ENCODE measurements around the gene PACS1.

PACS1 gene

GRCh38 chr11:66050581-66051231, 19.4 kb upstream of the PACS1 start:
- DNase-seq (ENCODE audit: low read depth), result no peak

- DNase-seq (ENCODE audit: low read depth), result no peak
These were observed 18.7 kb upstream of the PACS1 start for GRCh38 chr11:66051371-66051765.

GRCh38 chr11:66051766-66052663, 18.1 kb upstream of the PACS1 start, which contains the start of gene SF3B2:
TSS of gene SF3B2 (plus strand) at chr11:66052364. CDS start at chr11:66052385, 21 bp downstream.
- DNase-seq (ENCODE audit: low read depth), result peak; percentile 86

GRCh38 chr11:66052664-66052982, 17.4 kb upstream of the PACS1 start:
- no peak for DNase-seq (ENCODE audit: low read depth)

GRCh38 chr11:66055021-66055420, 15.1 kb upstream of the PACS1 start:
- DNase-seq (ENCODE audit: low read depth), result no peak

GRCh38 chr11:66056501-66056900, 13.6 kb upstream of the PACS1 start:
- no peak for DNase-seq (ENCODE audit: low read depth)

GRCh38 chr11:66059966-66060680, 9.9 kb upstream of the PACS1 start:
- no peak for DNase-seq (ENCODE audit: low read depth)

- no peak for DNase-seq (ENCODE audit: low read depth)
These were observed 8.8 kb upstream of the PACS1 start for GRCh38 chr11:66061268-66061667.

GRCh38 chr11:66062408-66062807, 7.7 kb upstream of the PACS1 start:
- DNase-seq (ENCODE audit: low read depth), result no peak

GRCh38 chr11:66063900-66064299, 6.2 kb upstream of the PACS1 start:
- no peak for DNase-seq (ENCODE audit: low read depth)

- no peak for DNase-seq (ENCODE audit: low read depth)
These were observed 5.5 kb upstream of the PACS1 start for GRCh38 chr11:66064571-66064970.

GRCh38 chr11:66066751-66067150, 3.3 kb upstream of the PACS1 start:
- DNase-seq (ENCODE audit: low read depth), result no peak

GRCh38 chr11:66067640-66068039, 2.4 kb upstream of the PACS1 start:
- DNase-seq (ENCODE audit: low read depth), result no peak

- no peak for DNase-seq (ENCODE audit: low read depth)
These were observed 1.8 kb upstream of the PACS1 start for GRCh38 chr11:66068154-66068821.

GRCh38 chr11:66068923-66069714, 953 bp upstream of the PACS1 start:
- peak; percentile 63 for DNase-seq (ENCODE audit: low read depth)

- no peak for DNase-seq (ENCODE audit: low read depth)
These were observed 720 bp downstream of the PACS1 start for GRCh38 chr11:66070604-66071380.

GRCh38 chr11:66071381-66071801, 1.3 kb downstream of the PACS1 start:
- no peak for DNase-seq (ENCODE audit: low read depth)

- no peak for DNase-seq (ENCODE audit: low read depth)
These were observed 2.0 kb downstream of the PACS1 start for GRCh38 chr11:66072081-66072480.

- DNase-seq (ENCODE audit: low read depth), result no peak
These were observed 2.4 kb downstream of the PACS1 start for GRCh38 chr11:66072518-66072917.

GRCh38 chr11:66073669-66074068, 3.6 kb downstream of the PACS1 start:
- DNase-seq (ENCODE audit: low read depth), result no peak

GRCh38 chr11:66075273-66075672, 5.2 kb downstream of the PACS1 start:
- no peak for DNase-seq (ENCODE audit: low read depth)

Data from GM04503 (cell line).